Cardiac septum (tissue), 1 donor: Measurements from ENCODE around the gene GRK4. TPM values are rescaled to one million over a fixed set of nuclear protein-coding genes. Genes with fewer than 3 reads are reported as not detected.
A peak's percentile ranks its signal among the peaks of the same experiment; 100 is the strongest.
"Not testable (repeated sequence)": the region's sequence is repeated elsewhere in the genome, so short reads cannot be mapped to it uniquely, and the experiment has no call there.

Experiments used
- DNase-seq: peaks from one replicate; pipeline ENCODE4 v3.0.0-alpha.2; 2020; ENCODE audit warnings: low spot score
- intact Hi-C: fragments of 100-400 bp; cut with DNase I; formaldehyde crosslinking; loops from one replicate; pipeline ENCODE4 v1.14.0; 2022
- total RNA-seq: library from RNA; stranded (reverse); fragmentation: NEBNext Ultra II Directional; extraction: Animal tissue kit (Norgen Biotek cat#: 25700); gene quantifications from one replicate; pipeline ENCODE4 v1.2.1, GENCODE V29; 2021
- donor health status: DM: no; HTN: no; CAD: no.

The GRK4 gene
- total RNA-seq, 1 donor from 2014 or later, result 13.5 TPM

- intact Hi-C loops, result no loop called here
- peak; percentile 86 for DNase-seq
These were observed 84.3 kb downstream of the GRK4 start for GRCh38 chr4:3047464-3048286.

- DNase-seq, intact Hi-C loops: not testable (repeated sequence)
These were observed 87.9 kb downstream of the GRK4 start for GRCh38 chr4:3051141-3051897.

DNA sequence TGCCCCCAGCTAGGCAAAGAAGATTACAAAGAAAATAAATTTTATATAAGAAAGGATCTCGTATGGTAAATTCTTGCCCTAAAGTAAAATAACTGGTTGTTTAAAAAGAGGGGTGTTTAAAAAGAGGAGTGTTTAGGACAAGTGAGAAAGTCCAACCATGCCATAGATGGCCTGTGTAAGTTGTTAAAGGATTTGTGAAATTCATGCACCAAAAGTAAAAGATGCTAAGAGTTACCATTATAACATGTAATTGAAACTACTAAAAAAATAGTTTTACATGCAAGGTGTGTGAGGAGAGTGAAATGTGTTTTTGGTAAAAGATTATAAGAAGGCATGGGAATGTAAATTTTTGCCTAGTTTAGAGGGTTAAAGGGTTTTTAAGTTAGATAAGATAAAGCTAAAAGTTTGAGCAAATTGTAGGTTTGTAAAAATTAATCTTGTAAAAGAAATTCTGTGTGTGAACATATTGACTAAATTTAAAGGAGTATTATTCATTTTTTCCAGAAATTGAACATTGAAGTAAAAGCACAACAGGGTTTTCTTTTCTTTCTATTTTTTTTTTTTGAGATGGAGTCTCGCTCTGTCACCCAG lies 90.9 kb downstream of the GRK4 start:
- intact Hi-C loops, result no loop called here
- no peak for DNase-seq

GRCh38 chr4:3059943-3060342 lies 96.6 kb downstream of the GRK4 start:
- intact Hi-C loops, result no loop called here
- DNase-seq, result no peak

DNA sequence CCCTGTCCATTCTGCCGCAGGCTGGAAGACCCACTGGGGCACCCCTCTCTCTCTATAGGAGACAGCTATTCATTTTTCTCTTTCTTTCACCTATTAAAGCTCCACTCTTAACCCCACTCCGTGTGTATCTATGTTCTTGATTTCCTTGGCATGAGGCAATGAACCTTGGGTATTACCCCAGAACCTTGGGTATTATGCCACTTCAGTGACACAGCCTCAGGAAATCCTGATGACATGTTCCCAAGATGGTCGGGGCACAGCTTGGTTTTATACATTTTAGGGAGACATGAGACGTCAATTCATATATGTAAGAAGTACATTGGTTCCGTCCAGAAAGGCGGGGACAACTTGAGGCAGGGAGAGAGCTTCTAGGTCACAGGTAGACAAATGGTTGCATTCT lies 97.6 kb downstream of the GRK4 start:
- intact Hi-C loops, result no loop called here
- no peak for DNase-seq

- DNase-seq, result no peak
- intact Hi-C loops, result no loop called here
These were observed 99.1 kb downstream of the GRK4 start for GRCh38 chr4:3062471-3062870.

GRCh38 chr4:3065551-3065950 lies 102.2 kb downstream of the GRK4 start:
- DNase-seq, result no peak
- intact Hi-C loops, result no loop called here

DNA sequence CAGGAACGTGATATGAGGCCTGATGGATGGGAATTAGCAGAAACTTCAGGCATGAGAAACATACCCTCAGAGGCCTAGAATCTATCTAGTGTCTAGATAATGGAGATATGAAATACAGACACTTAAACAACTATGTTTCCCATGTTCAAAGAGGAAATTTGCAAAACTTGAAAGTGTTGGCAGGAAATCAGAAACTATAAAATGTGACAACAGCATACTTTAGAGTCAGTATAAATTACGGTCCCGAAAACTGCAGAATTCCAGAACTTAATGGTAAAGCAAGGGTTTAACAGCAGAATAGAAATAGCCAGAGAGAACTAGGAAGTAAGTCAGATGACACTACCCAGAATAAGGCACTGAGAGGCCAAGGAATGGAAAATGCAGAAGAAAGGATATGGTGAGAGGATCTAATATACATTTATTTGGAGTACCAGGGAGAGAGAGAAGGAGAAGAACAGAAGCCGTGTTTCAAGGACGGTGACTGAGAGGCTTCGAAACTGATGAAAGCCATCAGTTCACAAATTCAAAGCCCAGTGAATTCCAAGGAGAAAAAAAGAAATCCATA lies 103.5 kb downstream of the GRK4 start:
- intact Hi-C loops, result no loop called here
- no peak for DNase-seq

GRCh38 chr4:3067473-3068001 lies 104.2 kb downstream of the GRK4 start:
- intact Hi-C loops, result no loop called here

GRCh38 chr4:3069661-3070199 lies 106.4 kb downstream of the GRK4 start:
- intact Hi-C loops, result loop anchor here (10.0 kb wide), 1 partner anchor 885 kb away; no protein-coding TSS in a partner anchor
- DNase-seq, result no peak

More at GRCh38 chr4:3067473-3068001, 104.2 kb downstream of the GRK4 start:
- no peak for DNase-seq

DNA sequence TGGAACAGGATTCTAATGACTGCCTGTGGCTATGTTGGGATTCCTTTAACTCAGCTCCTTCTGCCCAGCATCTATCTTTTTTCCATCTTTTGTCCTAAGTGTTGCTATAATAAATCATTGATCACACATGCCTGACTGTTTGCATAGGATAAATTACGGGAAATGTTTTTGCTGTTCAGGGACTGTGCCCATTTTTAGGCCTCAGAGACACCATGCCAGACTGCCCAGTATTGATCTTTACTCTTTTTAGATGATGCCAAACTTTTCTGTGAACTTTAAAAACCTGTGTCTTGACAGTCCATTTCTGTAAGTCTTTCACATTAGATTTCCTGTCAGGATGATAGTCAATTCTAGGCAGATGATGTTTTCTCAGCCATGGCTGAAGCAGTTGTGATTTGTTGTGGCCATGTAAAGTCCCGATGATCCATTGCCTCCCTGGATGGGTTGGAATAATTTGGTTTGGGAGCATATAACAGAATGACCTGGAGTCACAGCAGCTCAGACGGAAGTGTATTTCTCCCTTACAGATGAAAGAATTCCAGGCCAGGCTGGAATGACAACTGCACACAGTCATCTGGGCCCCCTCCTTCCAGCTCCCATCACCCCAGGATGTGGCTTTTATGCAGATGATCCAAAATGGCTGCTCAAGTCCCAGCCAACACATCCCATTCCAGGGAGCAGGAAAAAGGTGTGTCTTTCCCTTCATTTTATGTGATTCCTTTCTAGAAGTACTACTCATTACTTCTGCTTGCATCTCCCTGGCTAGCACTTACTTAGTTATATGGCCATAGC lies 107.5 kb downstream of the GRK4 start:
- DNase-seq, result no peak
- intact Hi-C loops, result loop anchor here (10.0 kb wide), 1 partner anchor 884 kb away; no protein-coding TSS in a partner anchor

- DNase-seq, result no peak
- intact Hi-C loops, result loop anchor here (10.0 kb wide), 1 partner anchor 883 kb away; no protein-coding TSS in a partner anchor
These were observed 108.4 kb downstream of the GRK4 start for GRCh38 chr4:3071811-3072210.

GRCh38 chr4:3073158-3074077 lies 110.0 kb downstream of the GRK4 start:
- no peak for DNase-seq
- intact Hi-C loops, result loop anchor here (10.0 kb wide), 1 partner anchor 881 kb away; no protein-coding TSS in a partner anchor

GRCh38 chr4:3074078-3074845 lies 110.9 kb downstream of the GRK4 start, which contains the start of the genes HTT and HTT-AS:
Gene HTT (plus strand): TSS chr4:3074681. CDS start chr4:3074826, 145 bp downstream.
Gene HTT-AS (minus strand): TSS chr4:3074538.
- intact Hi-C loops, result loop anchor here (10.0 kb wide), 1 partner anchor 881 kb away; no protein-coding TSS in a partner anchor
- DNase-seq, result peak; percentile 99

DNA sequence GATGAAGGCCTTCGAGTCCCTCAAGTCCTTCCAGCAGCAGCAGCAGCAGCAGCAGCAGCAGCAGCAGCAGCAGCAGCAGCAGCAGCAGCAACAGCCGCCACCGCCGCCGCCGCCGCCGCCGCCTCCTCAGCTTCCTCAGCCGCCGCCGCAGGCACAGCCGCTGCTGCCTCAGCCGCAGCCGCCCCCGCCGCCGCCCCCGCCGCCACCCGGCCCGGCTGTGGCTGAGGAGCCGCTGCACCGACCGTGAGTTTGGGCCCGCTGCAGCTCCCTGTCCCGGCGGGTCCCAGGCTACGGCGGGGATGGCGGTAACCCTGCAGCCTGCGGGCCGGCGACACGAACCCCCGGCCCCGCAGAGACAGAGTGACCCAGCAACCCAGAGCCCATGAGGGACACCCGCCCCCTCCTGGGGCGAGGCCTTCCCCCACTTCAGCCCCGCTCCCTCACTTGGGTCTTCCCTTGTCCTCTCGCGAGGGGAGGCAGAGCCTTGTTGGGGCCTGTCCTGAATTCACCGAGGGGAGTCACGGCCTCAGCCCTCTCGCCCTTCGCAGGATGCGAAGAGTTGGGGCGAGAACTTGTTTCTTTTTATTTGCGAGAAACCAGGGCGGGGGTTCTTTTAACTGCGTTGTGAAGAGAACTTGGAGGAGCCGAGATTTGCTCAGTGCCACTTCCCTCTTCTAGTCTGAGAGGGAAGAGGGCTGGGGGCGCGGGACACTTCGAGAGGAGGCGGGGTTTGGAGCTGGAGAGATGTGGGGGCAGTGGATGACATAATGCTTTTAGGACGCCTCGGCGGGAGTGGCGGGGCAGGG lies 111.7 kb downstream of the GRK4 start:
- intact Hi-C loops, result loop anchor here (10.0 kb wide), 1 partner anchor 880 kb away; no protein-coding TSS in a partner anchor
- DNase-seq, result no peak

DNA sequence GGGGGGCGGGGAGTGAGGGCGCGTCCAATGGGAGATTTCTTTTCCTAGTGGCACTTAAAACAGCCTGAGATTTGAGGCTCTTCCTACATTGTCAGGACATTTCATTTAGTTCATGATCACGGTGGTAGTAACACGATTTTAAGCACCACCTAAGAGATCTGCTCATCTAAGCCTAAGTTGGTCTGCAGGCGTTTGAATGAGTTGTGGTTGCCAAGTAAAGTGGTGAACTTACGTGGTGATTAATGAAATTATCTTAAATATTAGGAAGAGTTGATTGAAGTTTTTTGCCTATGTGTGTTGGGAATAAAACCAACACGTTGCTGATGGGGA lies 112.2 kb downstream of the GRK4 start:
- no peak for DNase-seq
- intact Hi-C loops, result loop anchor here (10.0 kb wide), 1 partner anchor 879 kb away; no protein-coding TSS in a partner anchor
